ENCODE results near the gene AVPR2. TPM values are rescaled to one million over a fixed set of nuclear protein-coding genes. Genes with fewer than 3 reads are reported as not detected.

The AVPR2 gene
- total and polyA plus RNA-seq, 7 experiments from 2014 or later: 0.29 TPM; not detected in 6

GRCh38 chrX:153888344-153888743 is 16.1 kb upstream of the AVPR2 start:
- Mint-ChIP-seq H3K36me3 (no peaks in the 10 kb centered on the region), H3K9me3 (no peaks in the 10 kb centered on the region), H3K4me3 (peak overlapping the region in 1 of 10 donors; percentile 11), H3K27ac (no peak overlapping the region), H3K4me1 (peaks cover 0 to 10% (median 3%) of the 10 kb centered on the region in 7 donors), H3K27me3 (peaks cover 0 to 50% (median 8%) of the 10 kb centered on the region in 5 donors)
- Histone ChIP-seq H3K9me3 (ENCODE audit: control insufficient read depth in 2 of 3, low read length in 3 of 3) (no peaks in the 10 kb centered on the region), H3K27ac (ENCODE audit: low read depth, low read length) (no peak overlapping the region), H3K36me3 (ENCODE audit: control insufficient read depth in 2 of 3, insufficient read depth in 3 of 3, low read length in 3 of 3) (no peaks in the 10 kb centered on the region), H3K4me3 (ENCODE audit: low read length) (no peak overlapping the region), H3K27me3 (ENCODE audit: control insufficient read depth in 2 of 2, insufficient read depth in 2 of 2, low read length in 2 of 2) (peaks cover 0 to 3% of the 10 kb centered on the region in 2 donors), H3K4me1 (ENCODE audit: control insufficient read depth in 2 of 2, insufficient read depth in 2 of 2, low read length in 2 of 2) (peaks cover 0 to 11% of the 10 kb centered on the region in 2 donors)
- intact Hi-C loops (cut with micrococcal nuclease): no loop called here
- ChIA-PET CTCF (no interaction called here), POLR2A (no interaction called here)
- DNase-seq: no peak
- ATAC-seq: no peak

GRCh38 chrX:153889123-153889522 is 15.3 kb upstream of the AVPR2 start:
- no peaks in the 10 kb centered on the region for H3K27me3 ChIP-seq (ENCODE audit: control insufficient read depth in 2 of 2, insufficient read depth in 2 of 2, low read length in 2 of 2)
- H3K27ac Mint-ChIP-seq: no peak overlapping the region
- no peak overlapping the region for H3K4me3 Mint-ChIP-seq
- POLR2A ChIA-PET: no interaction called here
- intact Hi-C loops (cut with micrococcal nuclease): no loop called here
- H3K27me3 Mint-ChIP-seq: peaks cover 0 to 53% (median 8%) of the 10 kb centered on the region in 5 donors
- peaks cover 0 to 10% (median 3%) of the 10 kb centered on the region in 7 donors for H3K4me1 Mint-ChIP-seq
- no peaks in the 10 kb centered on the region for H3K36me3 Mint-ChIP-seq
- no peaks in the 10 kb centered on the region for H3K9me3 Mint-ChIP-seq
- DNase-seq: no peak
- no peak overlapping the region for H3K27ac ChIP-seq (ENCODE audit: low read depth, low read length)
- H3K9me3 ChIP-seq (ENCODE audit: control insufficient read depth in 2 of 3, low read length in 3 of 3): no peaks in the 10 kb centered on the region
- no peak overlapping the region for H3K4me3 ChIP-seq (ENCODE audit: low read length)
- H3K4me1 ChIP-seq (ENCODE audit: control insufficient read depth in 2 of 2, insufficient read depth in 2 of 2, low read length in 2 of 2): peaks cover 0 to 11% of the 10 kb centered on the region in 2 donors
- CTCF ChIA-PET: no interaction called here
- H3K36me3 ChIP-seq (ENCODE audit: control insufficient read depth in 2 of 3, insufficient read depth in 3 of 3, low read length in 3 of 3): no peaks in the 10 kb centered on the region
- no peak for ATAC-seq

- no peak overlapping the region for H3K4me3 Mint-ChIP-seq
- no peak for ATAC-seq
- Histone ChIP-seq H3K4me3 (ENCODE audit: low read length) (no peak overlapping the region), H3K4me1 (ENCODE audit: control insufficient read depth in 2 of 2, insufficient read depth in 2 of 2, low read length in 2 of 2) (peaks cover 9 to 17% of the 10 kb centered on the region in 2 donors), H3K27ac (ENCODE audit: low read depth, low read length) (no peak overlapping the region), H3K27me3 (ENCODE audit: control insufficient read depth in 2 of 2, insufficient read depth in 2 of 2, low read length in 2 of 2) (no peaks in the 10 kb centered on the region), H3K9me3 (ENCODE audit: control insufficient read depth in 2 of 3, low read length in 3 of 3) (no peaks in the 10 kb centered on the region), H3K36me3 (ENCODE audit: control insufficient read depth in 2 of 3, insufficient read depth in 3 of 3, low read length in 3 of 3) (no peaks in the 10 kb centered on the region)
- peaks cover 0 to 2% (median 0%) of the 10 kb centered on the region in 5 donors for H3K36me3 Mint-ChIP-seq
- no peak overlapping the region for H3K27ac Mint-ChIP-seq
- H3K9me3 Mint-ChIP-seq: peaks cover 0 to 7% (median 0%) of the 10 kb centered on the region in 11 donors
- DNase-seq: no peak
- H3K4me1 Mint-ChIP-seq: peaks cover 5 to 43% (median 28%) of the 10 kb centered on the region in 7 donors
- H3K27me3 Mint-ChIP-seq: peaks cover 0 to 13% (median 0%) of the 10 kb centered on the region in 5 donors
- CTCF ChIA-PET: interaction anchor here (0.6 to 1.0 kb wide), 2 partner anchors 24 to 51 kb away, joined by 3 to 4 read pairs; no protein-coding TSS in a partner anchor
- intact Hi-C loops (cut with micrococcal nuclease): no loop called here
- POLR2A ChIA-PET: interaction anchor here (0.7 to 1.3 kb wide), 2 partner anchors 25 to 106 kb away, joined by 3 to 4 read pairs; no protein-coding TSS in a partner anchor
These were observed 6.6 kb upstream of the AVPR2 start for GRCh38 chrX:153897899-153898298.

- Histone ChIP-seq H3K36me3 (ENCODE audit: control insufficient read depth in 2 of 3, insufficient read depth in 3 of 3, low read length in 3 of 3) (no peaks in the 10 kb centered on the region), H3K4me1 (ENCODE audit: control insufficient read depth in 2 of 2, insufficient read depth in 2 of 2, low read length in 2 of 2) (peaks cover 25 to 35% of the 10 kb centered on the region in 2 donors), H3K27ac (ENCODE audit: low read depth, low read length) (no peak overlapping the region), H3K27me3 (ENCODE audit: control insufficient read depth in 2 of 2, insufficient read depth in 2 of 2, low read length in 2 of 2) (no peaks in the 10 kb centered on the region), H3K4me3 (ENCODE audit: low read length) (no peak overlapping the region), H3K9me3 (ENCODE audit: control insufficient read depth in 2 of 3, low read length in 3 of 3) (no peaks in the 10 kb centered on the region)
- H3K27me3 Mint-ChIP-seq: peaks cover 0 to 5% (median 0%) of the 10 kb centered on the region in 5 donors
- ATAC-seq (peak; percentile 91), DNase-seq (peak in 8 of 9 donors; percentile 45 to 76 (median 64))
- intact Hi-C loops (cut with micrococcal nuclease): loop anchor here in 1 of 2 donors (2.0 to 5.0 kb wide), 3 partner anchors 84 to 139 kb away; partner anchors contain the start of genes IDH3G, PLXNB3 and SSR4
- H3K27ac Mint-ChIP-seq: peak overlapping the region in 8 of 9 donors; percentile 33 to 88 (median 71)
- peaks cover 0 to 6% (median 0%) of the 10 kb centered on the region in 11 donors for H3K9me3 Mint-ChIP-seq
- ChIA-PET CTCF (no interaction called here), POLR2A (interaction anchor here (0.6 to 1.9 kb wide), 3 partner anchors 21 to 123 kb away, joined by 3 to 10 read pairs (median 3); partner anchors contain the start of gene ARHGAP4)
- H3K36me3 Mint-ChIP-seq: peaks cover 0 to 2% (median 0%) of the 10 kb centered on the region in 5 donors
- peak overlapping the region; percentile 51 to 84 (median 64) for H3K4me3 Mint-ChIP-seq
- H3K4me1 Mint-ChIP-seq: peaks cover 16 to 54% (median 43%) of the 10 kb centered on the region in 7 donors
These were observed 3.4 kb upstream of the AVPR2 start for GRCh38 chrX:153900831-153901752.

- Histone ChIP-seq H3K27me3 (ENCODE audit: control insufficient read depth in 2 of 2, insufficient read depth in 2 of 2, low read length in 2 of 2) (no peaks in the 10 kb centered on the region), H3K4me1 (ENCODE audit: control insufficient read depth in 2 of 2, insufficient read depth in 2 of 2, low read length in 2 of 2) (peaks cover 25 to 29% of the 10 kb centered on the region in 2 donors), H3K36me3 (ENCODE audit: control insufficient read depth in 2 of 3, insufficient read depth in 3 of 3, low read length in 3 of 3) (no peaks in the 10 kb centered on the region), H3K4me3 (ENCODE audit: low read length) (no peak overlapping the region), H3K9me3 (ENCODE audit: control insufficient read depth in 2 of 3, low read length in 3 of 3) (no peaks in the 10 kb centered on the region), H3K27ac (ENCODE audit: low read depth, low read length) (no peak overlapping the region)
- ChIA-PET CTCF (no interaction called here), POLR2A (no interaction called here)
- peaks cover 16 to 48% (median 37%) of the 10 kb centered on the region in 7 donors for H3K4me1 Mint-ChIP-seq
- peaks cover 0 to 6% (median 0%) of the 10 kb centered on the region in 11 donors for H3K9me3 Mint-ChIP-seq
- H3K27ac Mint-ChIP-seq: peak overlapping the region in 7 of 9 donors; percentile 33 to 74 (median 62)
- intact Hi-C loops (cut with micrococcal nuclease): loop anchor here in 1 of 2 donors (2.0 to 5.0 kb wide), 3 partner anchors 84 to 139 kb away; partner anchors contain the start of genes IDH3G, PLXNB3 and SSR4
- H3K4me3 Mint-ChIP-seq: peak overlapping the region; percentile 13 to 84 (median 64)
- peaks cover 0 to 2% (median 0%) of the 10 kb centered on the region in 5 donors for H3K36me3 Mint-ChIP-seq
- peaks cover 0 to 5% (median 0%) of the 10 kb centered on the region in 5 donors for H3K27me3 Mint-ChIP-seq
- ATAC-seq: no peak
- DNase-seq: no peak
These were observed 2.7 kb upstream of the AVPR2 start for GRCh38 chrX:153901753-153902140.

GRCh38 chrX:153902385-153902784 is 2.1 kb upstream of the AVPR2 start:
- Mint-ChIP-seq H3K9me3 (peaks cover 0 to 6% (median 0%) of the 10 kb centered on the region in 11 donors), H3K36me3 (peaks cover 0 to 2% (median 0%) of the 10 kb centered on the region in 5 donors), H3K27ac (no peak overlapping the region), H3K4me1 (peaks cover 16 to 48% (median 37%) of the 10 kb centered on the region in 7 donors), H3K27me3 (peaks cover 0 to 5% (median 0%) of the 10 kb centered on the region in 5 donors), H3K4me3 (peak overlapping the region in 5 of 10 donors; percentile 9 to 87 (median 69))
- Histone ChIP-seq H3K36me3 (ENCODE audit: control insufficient read depth in 2 of 3, insufficient read depth in 3 of 3, low read length in 3 of 3) (no peaks in the 10 kb centered on the region), H3K27me3 (ENCODE audit: control insufficient read depth in 2 of 2, insufficient read depth in 2 of 2, low read length in 2 of 2) (no peaks in the 10 kb centered on the region), H3K9me3 (ENCODE audit: control insufficient read depth in 2 of 3, low read length in 3 of 3) (no peaks in the 10 kb centered on the region), H3K4me1 (ENCODE audit: control insufficient read depth in 2 of 2, insufficient read depth in 2 of 2, low read length in 2 of 2) (peaks cover 25 to 27% of the 10 kb centered on the region in 2 donors), H3K27ac (ENCODE audit: low read depth, low read length) (no peak overlapping the region), H3K4me3 (ENCODE audit: low read length) (no peak overlapping the region)
- ChIA-PET POLR2A (interaction anchor here (1.1 kb wide), 1 partner anchor 24 kb away, joined by 6 read pairs; the partner anchor contains the start of gene ARHGAP4), CTCF (no interaction called here)
- ATAC-seq (no peak), DNase-seq (no peak)
- intact Hi-C loops (cut with micrococcal nuclease): loop anchor here in 1 of 2 donors (5.0 kb wide), 2 partner anchors 85 to 140 kb away; partner anchors contain the start of gene PLXNB3
